Astrocyte (in vitro differentiated cells and primary cell): ENCODE data around the gene EYA2. TPM values are rescaled to one million over a fixed set of nuclear protein-coding genes. Genes with fewer than 3 reads are reported as not detected.

Experiments used
- DNase-seq: peaks from one replicate; pipeline ENCODE4 v3.0.0-alpha.2; 2010; ENCODE audit warnings: low read depth
- FAIRE-seq: peaks from 2 replicates; lab custom pipeline; 2011; peaks lifted over from hg19 to GRCh38; lab: Jason Lieb, UNC
- H2AFZ ChIP-seq: 2 replicates; pipeline ENCODE4 v1.6.0; 2012; ENCODE audit warnings: low read depth, low read length, inconsistent platforms
- H3K27ac ChIP-seq: 2 replicates; pipeline ENCODE4 v1.5.1; 2011; ENCODE audit warnings: low read depth, low read length, inconsistent platforms
- H3K27me3 ChIP-seq: 2 replicates; pipeline ENCODE4 v1.6.0; 2011; ENCODE audit warnings: low read length, inconsistent platforms; ENCODE audit not compliant: insufficient read depth
- H3K36me3 ChIP-seq: 2 replicates; pipeline ENCODE4 v1.5.1; 2011; ENCODE audit warnings: low read length, inconsistent platforms; ENCODE audit not compliant: insufficient read depth
- H3K4me1 ChIP-seq: 2 replicates; pipeline ENCODE4 v1.5.1; 2011; ENCODE audit warnings: low read length, inconsistent platforms; ENCODE audit not compliant: insufficient read depth
- H3K4me2 ChIP-seq: 2 replicates; pipeline ENCODE4 v1.6.0; 2012; ENCODE audit warnings: low read length, inconsistent platforms
- H3K4me3 ChIP-seq: 2 replicates; pipeline ENCODE4 v1.5.1; 2011; ENCODE audit warnings: low read depth, mild to moderate bottlenecking, low read length, inconsistent platforms; ENCODE audit not compliant: insufficient read depth
- H3K79me2 ChIP-seq: 2 replicates; pipeline ENCODE4 v1.6.0; 2012; ENCODE audit warnings: mild to moderate bottlenecking, low read length, inconsistent platforms; ENCODE audit not compliant: insufficient read depth
- H3K9ac ChIP-seq: 2 replicates; pipeline ENCODE4 v1.6.0; 2012; ENCODE audit warnings: mild to moderate bottlenecking, low read length, inconsistent platforms
- H3K9me3 ChIP-seq: 2 replicates; pipeline ENCODE4 v1.5.1; 2012; ENCODE audit warnings: low read depth, mild to moderate bottlenecking, low read length, inconsistent platforms; ENCODE audit not compliant: insufficient read depth
- H4K20me1 ChIP-seq: 2 replicates; pipeline ENCODE4 v1.6.0; 2012; ENCODE audit warnings: low read length, inconsistent platforms; ENCODE audit not compliant: insufficient read depth
- H3K27ac Mint-ChIP-seq: one replicate; pipeline ENCODE4 v1.8.0; 2021; ENCODE audit warnings: mild to moderate bottlenecking, mixed read lengths; ENCODE audit not compliant: unreplicated experiment
- H3K27me3 Mint-ChIP-seq: one replicate; pipeline ENCODE4 v1.8.0; 2021; ENCODE audit warnings: low read depth, mixed read lengths; ENCODE audit not compliant: unreplicated experiment
- H3K36me3 Mint-ChIP-seq: one replicate; pipeline ENCODE4 v1.8.0; 2021; ENCODE audit warnings: low read depth, mixed read lengths; ENCODE audit not compliant: unreplicated experiment
- H3K4me1 Mint-ChIP-seq: one replicate; pipeline ENCODE4 v1.8.0; 2021; ENCODE audit warnings: low read depth, mixed read lengths; ENCODE audit not compliant: unreplicated experiment
- H3K4me3 Mint-ChIP-seq: one replicate; pipeline ENCODE4 v1.8.0; 2021; ENCODE audit warnings: mild to moderate bottlenecking, moderate library complexity, mixed read lengths; ENCODE audit not compliant: unreplicated experiment
- H3K9me3 Mint-ChIP-seq: one replicate; pipeline ENCODE4 v1.8.0; 2021; ENCODE audit warnings: mild to moderate bottlenecking, mixed read lengths; ENCODE audit not compliant: unreplicated experiment
- CTCF ChIP-seq: IDR thresholded peaks from 2 replicates; pipeline ENCODE4 v1.5.1; 2011; ENCODE audit warnings: low read depth, mild to moderate bottlenecking, inconsistent platforms, low read length, moderate library complexity; ENCODE audit not compliant: insufficient read depth
- EZH2 ChIP-seq: IDR thresholded peaks from 2 replicates; pipeline ENCODE4 v1.6.1; 2012; ENCODE audit warnings: mild to moderate bottlenecking, low read length, inconsistent platforms; ENCODE audit not compliant: insufficient read depth
- total RNA-seq: library from RNA; stranded (reverse); gene quantifications from 2 replicates; pipeline ENCODE4 v1.2.1, GENCODE V29; 2021

Gene EYA2
- total RNA-seq, 1 donor from 2014 or later: 1.5 TPM

- Histone ChIP-seq H3K36me3 (no peaks in the 10 kb centered on the region), H2AFZ (no peak overlapping the region), H3K4me2 (no peak overlapping the region), H3K9ac (no peak overlapping the region), H3K4me1 (no peaks in the 10 kb centered on the region), H4K20me1 (no peaks in the 10 kb centered on the region), H3K4me3 (no peak overlapping the region), H3K27me3 (peaks cover 7% of the 10 kb centered on the region), H3K27ac (no peak overlapping the region), H3K9me3 (peaks cover 5% of the 10 kb centered on the region), H3K79me2 (no peaks in the 10 kb centered on the region)
- no peaks in the 10 kb centered on the region for H3K4me1 Mint-ChIP-seq
- FAIRE-seq (no peak), DNase-seq (no peak)
- peaks cover 5% of the 10 kb centered on the region for H3K27me3 Mint-ChIP-seq
- no peak overlapping the region for H3K4me3 Mint-ChIP-seq
- no peak for TF ChIP-seq CTCF
- no peak for TF ChIP-seq EZH2
- peaks cover 9% of the 10 kb centered on the region for H3K9me3 Mint-ChIP-seq
- no peak overlapping the region for H3K27ac Mint-ChIP-seq
- peaks cover 5% of the 10 kb centered on the region for H3K36me3 Mint-ChIP-seq
Measured at GRCh38 chr20:47030271-47030810, 135.7 kb downstream of the EYA2 start.

- H3K27ac ChIP-seq: no peak overlapping the region
- no peak for TF ChIP-seq EZH2
- no peak for TF ChIP-seq CTCF
- H3K27me3 ChIP-seq: peaks cover 5% of the 10 kb centered on the region
- no peaks in the 10 kb centered on the region for H4K20me1 ChIP-seq
- no peaks in the 10 kb centered on the region for H3K79me2 ChIP-seq
- Mint-ChIP-seq H3K27me3 (peaks cover 4% of the 10 kb centered on the region), H3K36me3 (peaks cover 5% of the 10 kb centered on the region), H3K4me1 (no peaks in the 10 kb centered on the region), H3K4me3 (no peak overlapping the region), H3K9me3 (peaks cover 9% of the 10 kb centered on the region), H3K27ac (no peak overlapping the region)
- no peak overlapping the region for H3K9ac ChIP-seq
- H3K4me3 ChIP-seq: no peak overlapping the region
- no peaks in the 10 kb centered on the region for H3K36me3 ChIP-seq
- no peak for DNase-seq
- no peak overlapping the region for H3K4me2 ChIP-seq
- no peak overlapping the region for H2AFZ ChIP-seq
- no peak for FAIRE-seq
- H3K9me3 ChIP-seq: peaks cover 5% of the 10 kb centered on the region
- no peaks in the 10 kb centered on the region for H3K4me1 ChIP-seq
Measured at GRCh38 chr20:47031004-47031403, 136.4 kb downstream of the EYA2 start.

- no peak overlapping the region for H3K9ac ChIP-seq
- Mint-ChIP-seq H3K36me3 (peaks cover 5% of the 10 kb centered on the region), H3K27me3 (peaks cover 4% of the 10 kb centered on the region), H3K4me1 (no peaks in the 10 kb centered on the region), H3K4me3 (no peak overlapping the region), H3K9me3 (peaks cover 9% of the 10 kb centered on the region), H3K27ac (no peak overlapping the region)
- no peaks in the 10 kb centered on the region for H4K20me1 ChIP-seq
- TF ChIP-seq EZH2 (no peak), CTCF (no peak)
- no peak overlapping the region for H2AFZ ChIP-seq
- peaks cover 9% of the 10 kb centered on the region for H3K27me3 ChIP-seq
- FAIRE-seq (no peak), DNase-seq (no peak)
- H3K36me3 ChIP-seq: no peaks in the 10 kb centered on the region
- no peaks in the 10 kb centered on the region for H3K79me2 ChIP-seq
- H3K4me2 ChIP-seq: no peak overlapping the region
- no peak overlapping the region for H3K27ac ChIP-seq
- no peaks in the 10 kb centered on the region for H3K4me1 ChIP-seq
- H3K4me3 ChIP-seq: no peak overlapping the region
- peaks cover 5% of the 10 kb centered on the region for H3K9me3 ChIP-seq
Measured at GRCh38 chr20:47031821-47032220, 137.2 kb downstream of the EYA2 start.
